ENCODE results near the gene NECTIN2.

GRCh38 chr19:44863990-44864389 lies 17.9 kb downstream of the NECTIN2 start:
- TF ChIP-seq CTCF (IDR thresholded peaks at IDR 0.05; ENCODE audit: low read depth, low read length, missing input control) (no peak), TAF1 (conservative IDR thresholded peaks at IDR 0.05) (no peak), EGR1 (IDR thresholded peaks at IDR 0.05; ENCODE audit: low read depth in 2 of 2) (no peak), GABPA (IDR thresholded peaks at IDR 0.05 in 1 of 2, conservative IDR thresholded peaks at IDR 0.05 in 1 of 2) (no peak), MAX (IDR thresholded peaks at IDR 0.05) (no peak), RAD21 (IDR thresholded peaks at IDR 0.05) (no peak), ZBTB33 (IDR thresholded peaks at IDR 0.05) (no peak), NR2F2 (IDR thresholded peaks at IDR 0.05) (no peak), FOXA1 (IDR thresholded peaks at IDR 0.05) (no peak), JUND (IDR thresholded peaks at IDR 0.05) (no peak), SP1 (IDR thresholded peaks at IDR 0.05) (no peak)

All from liver (tissue), 3 donors.